SK-N-SH (cell line): ENCODE results near the gene ITGB5. TPM values are rescaled to one million over a fixed set of nuclear protein-coding genes. Genes with fewer than 3 reads are reported as not detected.

ENCODE experiments used
- CTCF ChIA-PET: fragments of 300-600, 350-600 bp; formaldehyde crosslinking; extraction: SDS; loops from one replicate; lab custom pipeline; 2021; lab: Yijun Ruan, JAX
- POLR2A ChIA-PET: fragments of 350-600 bp; sonication (Branson Sonifier 250); formaldehyde crosslinking; extraction: SDS; loops from one replicate; lab custom pipeline; 2020; ENCODE audit warnings: antibody characterized with exemption, inconsistent platforms; lab: Yijun Ruan, JAX
- DNase-seq: peaks from one replicate; pipeline ENCODE4 v3.0.0; 2012
- H2AFZ ChIP-seq: fragments of 200-600 bp; sonication (generic); 2 replicates; pipeline ENCODE4 v1.8.1; 2016; ENCODE audit warnings: antibody characterized with exemption, mild to moderate bottlenecking, low read depth
- H3F3A ChIP-seq: fragments of 200-600 bp; sonication (generic); replicated peaks from 2 replicates; pipeline ENCODE3; 2016; ENCODE audit warnings: antibody characterized with exemption, mild to moderate bottlenecking; ENCODE audit not compliant: insufficient read depth
- H3K27ac ChIP-seq, 2 experiments: fragments of 200-500 bp in 1 of 2; fragments of 200-600 bp in 1 of 2; sonication (Bioruptor generic) in 1 of 2; sonication (generic), shearing (Covaris generic) in 1 of 2; 2 replicates each; pipeline versions ENCODE4 v1.5.1 to v1.6.1; 2014 to 2016; ENCODE audit warnings: low read depth in 2 of 2, inconsistent platforms in 1 of 2, low read length in 1 of 2, mild to moderate bottlenecking in 1 of 2, mixed read lengths in 1 of 2
- H3K27me3 ChIP-seq: fragments of 200-600 bp; sonication (generic), shearing (Covaris generic); 2 replicates; pipeline ENCODE4 v1.6.1; 2016; ENCODE audit warnings: mixed run types; ENCODE audit not compliant: insufficient read depth
- H3K36me3 ChIP-seq, 2 experiments: fragments of 200-500 bp in 1 of 2; fragments of 200-600 bp in 1 of 2; sonication (Bioruptor generic) in 1 of 2; sonication (generic) in 1 of 2; replicated peaks in 1 of 2; 2 replicates each; pipeline versions ENCODE3 to v1.5.1; 2014 to 2016; ENCODE audit warnings: low read length in 1 of 2, mild to moderate bottlenecking in 1 of 2; ENCODE audit not compliant: insufficient read depth in 2 of 2, control insufficient read depth in 1 of 2
- H3K4me1 ChIP-seq, 2 experiments: fragments of 200-500 bp in 1 of 2; fragments of 200-600 bp in 1 of 2; sonication (Bioruptor generic) in 1 of 2; sonication (generic), shearing (Covaris generic) in 1 of 2; 2 replicates each; pipeline versions ENCODE4 v1.5.1 to v1.6.1; 2014 to 2016; ENCODE audit warnings: low read depth in 1 of 2, low read length in 1 of 2, mixed run types in 1 of 2; ENCODE audit not compliant: insufficient read depth in 2 of 2, control insufficient read depth in 1 of 2
- H3K4me2 ChIP-seq: fragments of 200-600 bp; sonication (generic), shearing (Covaris generic); 2 replicates; pipeline ENCODE4 v1.6.1; 2017; ENCODE audit warnings: mixed run types
- H3K4me3 ChIP-seq, 2 experiments: fragments of 200-500 bp in 1 of 2; fragments of 200-600 bp in 1 of 2; sonication (Bioruptor generic) in 1 of 2; sonication (generic), shearing (Covaris generic) in 1 of 2; 2 replicates each; pipeline versions ENCODE4 v1.5.1 to v1.8.1; 2014 to 2016; ENCODE audit warnings: low read depth in 2 of 2, inconsistent platforms in 1 of 2, low read length in 1 of 2, mild to moderate bottlenecking in 1 of 2, mixed read lengths in 1 of 2, moderate library complexity in 1 of 2
- H3K79me2 ChIP-seq: fragments of 200-600 bp; sonication (generic); 2 replicates; pipeline ENCODE4 v1.8.1; 2017; ENCODE audit warnings: mild to moderate bottlenecking; ENCODE audit not compliant: insufficient read depth
- H3K9ac ChIP-seq: fragments of 200-600 bp; sonication (generic); 2 replicates; pipeline ENCODE4 v1.6.1; 2017; ENCODE audit warnings: mixed run types
- H3K9me2 ChIP-seq: fragments of 200-600 bp; sonication (generic); 2 replicates; pipeline ENCODE4 v1.6.1; 2017; ENCODE audit warnings: mixed run types
- H3K9me3 ChIP-seq: fragments of 200-600 bp; sonication (generic); 2 replicates; pipeline ENCODE4 v1.6.1; 2017; ENCODE audit warnings: mixed run types, mild to moderate bottlenecking, moderate library complexity
- H4K20me1 ChIP-seq: fragments of 200-600 bp; sonication (generic); 2 replicates; pipeline ENCODE4 v1.6.1; 2017; ENCODE audit warnings: mild to moderate bottlenecking, mixed run types; ENCODE audit not compliant: insufficient read depth
- EP300 ChIP-seq, 2 experiments: IDR thresholded peaks; 2 replicates each; pipeline versions ENCODE4 v1.4.0 to v1.6.1; 2012; ENCODE audit warnings: borderline replicate concordance in 1 of 2, low read depth in 1 of 2, low read length in 1 of 2
- EZH2phosphoT487 ChIP-seq: fragments of 200-600 bp; sonication (generic); IDR thresholded peaks from 2 replicates; pipeline ENCODE4 v1.6.1; 2017; ENCODE audit warnings: low read depth, mixed run types, mild to moderate bottlenecking, antibody characterized with exemption, moderate library complexity, borderline replicate concordance
- GABPA ChIP-seq: IDR thresholded peaks from 2 replicates; pipeline ENCODE4 v1.4.0; 2012; ENCODE audit warnings: low read depth, mild to moderate bottlenecking
- MXI1 ChIP-seq: IDR thresholded peaks from 2 replicates; pipeline ENCODE4 v1.6.1; 2012; ENCODE audit warnings: mild to moderate bottlenecking, low read depth, low read length, improper control_type of control experiment
- NRF1 ChIP-seq: IDR thresholded peaks from 2 replicates; pipeline ENCODE4 v1.6.1; 2012; ENCODE audit warnings: low read depth, mild to moderate bottlenecking, low read length
- PBX3 ChIP-seq: IDR thresholded peaks from 2 replicates; pipeline ENCODE4; 2012
- POLR2AphosphoS5 ChIP-seq: IDR thresholded peaks from 2 replicates; pipeline ENCODE4 v1.6.1; 2012; ENCODE audit warnings: low read depth, low read length
- SIN3A ChIP-seq: IDR thresholded peaks from 2 replicates; pipeline ENCODE4 v1.6.1; 2012; ENCODE audit warnings: low read depth, mild to moderate bottlenecking, low read length, moderate library complexity, borderline replicate concordance
- YY1 ChIP-seq: IDR thresholded peaks from 2 replicates; pipeline ENCODE4 v1.4.0; 2012; ENCODE audit warnings: low read depth, mild to moderate bottlenecking
- ZBTB33 ChIP-seq: IDR thresholded peaks from 2 replicates; pipeline ENCODE4 v1.4.0; 2012; ENCODE audit warnings: low read depth, borderline replicate concordance
- WGBS: methylation state at CpG from one replicate; pipeline ENCODE4 v1.1.6; 2017; ENCODE audit warnings: low lambda C conversion rate; 5-methylcytosine and 5-hydroxymethylcytosine counted together
- polyA plus RNA-seq, 3 experiments: library from polyadenylated mRNA; depleted of rRNA; stranded (reverse); fragments of >200 nt; gene quantifications; 2 replicates each; pipeline ENCODE4 v1.2.3, GENCODE V29; 2012
- TF ChIP-seq, protein P1 (sequence below): IDR thresholded peaks from 2 replicates; pipeline ENCODE4 v1.4.0; 2012; ENCODE audit warnings: low read depth, borderline replicate concordance
- TF ChIP-seq, protein P2 (sequence below): fragments of 150-350 bp; IDR thresholded peaks from 2 replicates; pipeline ENCODE4 v1.6.1; 2017; ENCODE audit warnings: antibody characterized with exemption, low read length, low read depth, borderline replicate concordance

Gene ITGB5
- polyA plus RNA-seq, 1 of the 3 experiments (the other 2 are of a cell fraction) = 481 TPM

- Histone ChIP-seq H3K4me2 (0 out of 2 replicates have a peak overlapping the region, but pooled peaks have one; percentile 12), H2AFZ (no peak overlapping the region), H3K27ac (peak overlapping the region; percentile 0 to 92; a peak in 3 of 4 replicates), H3K9me3 (no peaks in the 10 kb centered on the region), H3K36me3 (peaks cover 11 to 20% of the 10 kb centered on the region in 2 experiments), H3K9me2 (no peaks in the 10 kb centered on the region), H3K27me3 (no peaks in the 10 kb centered on the region), H3K79me2 (peaks cover 86% of the 10 kb centered on the region), H3F3A (peaks cover 28% of the 10 kb centered on the region), H3K4me1 (peaks cover 15 to 43% of the 10 kb centered on the region in 2 experiments), H3K9ac (no peak overlapping the region), H4K20me1 (no peaks in the 10 kb centered on the region; the same call in 1 of the 2 replicates), H3K4me3 (no peak overlapping the region)
- DNase-seq = no peak
- 90% methylated on average over 3 of the region's 3 CpGs for WGBS
- POLR2A ChIA-PET = no interaction called here
- CTCF ChIA-PET = interaction anchor here (1.1 to 2.4 kb wide), 4 partner anchors 9 to 115 kb away, joined by 3 to 7 read pairs (median 5); no protein-coding TSS in a partner anchor
- TF ChIP-seq EZH2phosphoT487 (no peak), ZBTB33 (no peak), GABPA (no peak), PBX3 (no peak), YY1 (no peak), NRF1 (no peak), EP300 (IDR thresholded peaks at IDR 0.05; ENCODE audit: borderline replicate concordance in 1 of 2, low read depth in 1 of 2, low read length in 1 of 2) (no peak), POLR2AphosphoS5 (no peak), MXI1 (no peak), SIN3A (no peak)
- TF ChIP-seq, protein P1, sequence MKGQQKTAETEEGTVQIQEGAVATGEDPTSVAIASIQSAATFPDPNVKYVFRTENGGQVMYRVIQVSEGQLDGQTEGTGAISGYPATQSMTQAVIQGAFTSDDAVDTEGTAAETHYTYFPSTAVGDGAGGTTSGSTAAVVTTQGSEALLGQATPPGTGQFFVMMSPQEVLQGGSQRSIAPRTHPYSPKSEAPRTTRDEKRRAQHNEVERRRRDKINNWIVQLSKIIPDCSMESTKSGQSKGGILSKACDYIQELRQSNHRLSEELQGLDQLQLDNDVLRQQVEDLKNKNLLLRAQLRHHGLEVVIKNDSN = no peak
- TF ChIP-seq, protein P2, sequence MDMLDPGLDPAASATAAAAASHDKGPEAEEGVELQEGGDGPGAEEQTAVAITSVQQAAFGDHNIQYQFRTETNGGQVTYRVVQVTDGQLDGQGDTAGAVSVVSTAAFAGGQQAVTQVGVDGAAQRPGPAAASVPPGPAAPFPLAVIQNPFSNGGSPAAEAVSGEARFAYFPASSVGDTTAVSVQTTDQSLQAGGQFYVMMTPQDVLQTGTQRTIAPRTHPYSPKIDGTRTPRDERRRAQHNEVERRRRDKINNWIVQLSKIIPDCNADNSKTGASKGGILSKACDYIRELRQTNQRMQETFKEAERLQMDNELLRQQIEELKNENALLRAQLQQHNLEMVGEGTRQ = no peak
These were observed 10.7 kb downstream of the ITGB5 start for GRCh38 chr3:124876401-124876878.
